T-helper 2 cell treated with Interferon-gamma antibody and Interleukin-4, amounts not matched to agents 5 μg/mL and 100 μg/mL, for 36 hours (primary cell): ENCODE data around the gene STK11.
A peak's percentile ranks its signal among the peaks of the same experiment; 100 is the strongest.

ENCODE experiments used
- DNase-seq: peaks from one replicate; pipeline ENCODE4 v3.0.0; 2021; ENCODE audit warnings: low spot score
- H3K27ac Mint-ChIP-seq: one replicate; pipeline ENCODE4 v1.8.0; 2021; ENCODE audit warnings: mild to moderate bottlenecking, mixed read lengths
- H3K27me3 Mint-ChIP-seq: one replicate; pipeline ENCODE4 v1.8.0; 2021; ENCODE audit warnings: low read depth, mixed read lengths
- H3K36me3 Mint-ChIP-seq: one replicate; pipeline ENCODE4 v1.8.0; 2021; ENCODE audit warnings: low read depth, mixed read lengths
- H3K4me1 Mint-ChIP-seq: one replicate; pipeline ENCODE4 v1.8.0; 2021; ENCODE audit warnings: low read depth, mixed read lengths
- H3K4me3 Mint-ChIP-seq: one replicate; pipeline ENCODE4 v1.8.0; 2022; ENCODE audit warnings: mild to moderate bottlenecking, moderate library complexity, mixed read lengths
- H3K9me3 Mint-ChIP-seq: one replicate; pipeline ENCODE4 v1.8.0; 2021; ENCODE audit warnings: mixed read lengths

The STK11 gene

GRCh38 chr19:1266916-1267476 is 61.4 kb downstream of the STK11 start:
- peak overlapping the region; percentile 26 for H3K27ac Mint-ChIP-seq
- H3K4me3 Mint-ChIP-seq, result peak overlapping the region; percentile 69
- peaks cover 23% of the 10 kb centered on the region for H3K36me3 Mint-ChIP-seq
- H3K9me3 Mint-ChIP-seq, result no peaks in the 10 kb centered on the region
- H3K4me1 Mint-ChIP-seq, result peaks cover 35% of the 10 kb centered on the region
- peak; percentile 81 for DNase-seq
- peaks cover 3% of the 10 kb centered on the region for H3K27me3 Mint-ChIP-seq

- H3K4me1 Mint-ChIP-seq, result peaks cover 37% of the 10 kb centered on the region
- H3K27me3 Mint-ChIP-seq, result peaks cover 3% of the 10 kb centered on the region
- H3K4me3 Mint-ChIP-seq, result peak overlapping the region; percentile 69
- H3K36me3 Mint-ChIP-seq, result peaks cover 28% of the 10 kb centered on the region
- DNase-seq, result no peak
- no peaks in the 10 kb centered on the region for H3K9me3 Mint-ChIP-seq
- peak overlapping the region; percentile 26 for H3K27ac Mint-ChIP-seq
Measured at GRCh38 chr19:1267477-1268225, 62.1 kb downstream of the STK11 start.

GRCh38 chr19:1268226-1269064 is 62.9 kb downstream of the STK11 start:
- peaks cover 34% of the 10 kb centered on the region for H3K36me3 Mint-ChIP-seq
- H3K27ac Mint-ChIP-seq, result peak overlapping the region; percentile 76
- no peaks in the 10 kb centered on the region for H3K9me3 Mint-ChIP-seq
- peak overlapping the region; percentile 68 for H3K4me3 Mint-ChIP-seq
- DNase-seq, result no peak
- peaks cover 3% of the 10 kb centered on the region for H3K27me3 Mint-ChIP-seq
- peaks cover 36% of the 10 kb centered on the region for H3K4me1 Mint-ChIP-seq

GRCh38 chr19:1269065-1269477 is 63.5 kb downstream of the STK11 start, which contains the start of gene CIRBP:
Gene CIRBP (plus strand): TSS chr19:1269332. CDS start chr19:1270934, 1,602 bp downstream.
- H3K4me1 Mint-ChIP-seq, result peaks cover 39% of the 10 kb centered on the region
- H3K4me3 Mint-ChIP-seq, result peak within 1 kb of the TSS; percentile 83
- peak within 1 kb of the TSS; percentile 89 for H3K27ac Mint-ChIP-seq
- H3K36me3 Mint-ChIP-seq, result peaks cover 40% of the 10 kb centered on the region
- H3K9me3 Mint-ChIP-seq, result no peaks in the 10 kb centered on the region
- peak; percentile 100 for DNase-seq
- H3K27me3 Mint-ChIP-seq, result peaks cover 3% of the 10 kb centered on the region

- H3K27me3 Mint-ChIP-seq, result peaks cover 3% of the 10 kb centered on the region
- peak overlapping the region; percentile 87 for H3K27ac Mint-ChIP-seq
- H3K4me3 Mint-ChIP-seq, result peak overlapping the region; percentile 83
- DNase-seq, result peak; percentile 86
- peaks cover 39% of the 10 kb centered on the region for H3K4me1 Mint-ChIP-seq
- no peaks in the 10 kb centered on the region for H3K9me3 Mint-ChIP-seq
- peaks cover 44% of the 10 kb centered on the region for H3K36me3 Mint-ChIP-seq
Measured at GRCh38 chr19:1269478-1270212, 64.1 kb downstream of the STK11 start.

GRCh38 chr19:1270213-1270853 is 64.8 kb downstream of the STK11 start:
- H3K4me1 Mint-ChIP-seq, result peaks cover 36% of the 10 kb centered on the region

GRCh38 chr19:1270854-1271527 is 65.4 kb downstream of the STK11 start:
- no peaks in the 10 kb centered on the region for H3K9me3 Mint-ChIP-seq
- peak overlapping the region; percentile 83 for H3K4me3 Mint-ChIP-seq
- peaks cover 3% of the 10 kb centered on the region for H3K27me3 Mint-ChIP-seq
- peaks cover 44% of the 10 kb centered on the region for H3K36me3 Mint-ChIP-seq
- peaks cover 32% of the 10 kb centered on the region for H3K4me1 Mint-ChIP-seq
- DNase-seq, result no peak
- peak overlapping the region; percentile 87 for H3K27ac Mint-ChIP-seq

More at GRCh38 chr19:1270213-1270853, 64.8 kb downstream of the STK11 start:
- peaks cover 3% of the 10 kb centered on the region for H3K27me3 Mint-ChIP-seq
- H3K27ac Mint-ChIP-seq, result peak overlapping the region; percentile 87
- no peaks in the 10 kb centered on the region for H3K9me3 Mint-ChIP-seq
- peaks cover 44% of the 10 kb centered on the region for H3K36me3 Mint-ChIP-seq
- H3K4me3 Mint-ChIP-seq, result peak overlapping the region; percentile 83
- no peak for DNase-seq

GRCh38 chr19:1271528-1272422 is 66.2 kb downstream of the STK11 start:
- H3K27me3 Mint-ChIP-seq, result peaks cover 3% of the 10 kb centered on the region
- peaks cover 35% of the 10 kb centered on the region for H3K4me1 Mint-ChIP-seq
- H3K36me3 Mint-ChIP-seq, result peaks cover 48% of the 10 kb centered on the region
- H3K27ac Mint-ChIP-seq, result peak overlapping the region; percentile 87
- no peaks in the 10 kb centered on the region for H3K9me3 Mint-ChIP-seq
- no peak for DNase-seq
- peak overlapping the region; percentile 83 for H3K4me3 Mint-ChIP-seq

- Mint-ChIP-seq H3K4me3 (peak overlapping the region; percentile 50), H3K27me3 (no peaks in the 10 kb centered on the region), H3K36me3 (peaks cover 50% of the 10 kb centered on the region), H3K27ac (peak overlapping the region; percentile 47), H3K4me1 (peaks cover 33% of the 10 kb centered on the region), H3K9me3 (no peaks in the 10 kb centered on the region)
- no peak for DNase-seq
Measured at GRCh38 chr19:1272423-1273262, 67.1 kb downstream of the STK11 start.

- H3K27me3 Mint-ChIP-seq, result no peaks in the 10 kb centered on the region
- peaks cover 56% of the 10 kb centered on the region for H3K36me3 Mint-ChIP-seq
- H3K4me1 Mint-ChIP-seq, result peaks cover 32% of the 10 kb centered on the region
- H3K9me3 Mint-ChIP-seq, result no peaks in the 10 kb centered on the region
- no peak for DNase-seq
- peak overlapping the region; percentile 65 for H3K27ac Mint-ChIP-seq
- H3K4me3 Mint-ChIP-seq, result peak overlapping the region; percentile 50
Measured at GRCh38 chr19:1273263-1274041, 67.9 kb downstream of the STK11 start.
